Nephron progenitor cell (in vitro differentiated cells): ENCODE data around the gene PLEKHG2.
A peak's percentile ranks its signal among the peaks of the same experiment; 100 is the strongest.

ENCODE experiments used
- DNase-seq: peaks from one replicate; pipeline ENCODE4 v3.0.0; 2021
- H3K27ac Mint-ChIP-seq: 2 replicates; pipeline ENCODE4 v1.8.0; 2021; ENCODE audit warnings: mild to moderate bottlenecking, moderate library complexity, mixed read lengths
- H3K27me3 Mint-ChIP-seq: 2 replicates; pipeline ENCODE4 v1.8.0; 2021; ENCODE audit warnings: mild to moderate bottlenecking, low read depth, mixed read lengths; ENCODE audit not compliant: poor library complexity
- H3K36me3 Mint-ChIP-seq: 2 replicates; pipeline ENCODE4 v1.8.0; 2021; ENCODE audit warnings: low read depth, mixed read lengths
- H3K4me1 Mint-ChIP-seq: 2 replicates; pipeline ENCODE4 v1.8.0; 2021; ENCODE audit warnings: mixed read lengths
- H3K4me3 Mint-ChIP-seq: 2 replicates; pipeline ENCODE4 v1.8.0; 2021; ENCODE audit warnings: mild to moderate bottlenecking, moderate library complexity, mixed read lengths
- H3K9me3 Mint-ChIP-seq: 2 replicates; pipeline ENCODE4 v1.8.0; 2021; ENCODE audit warnings: mild to moderate bottlenecking, moderate library complexity, mixed read lengths
- TF ChIP-seq, protein P1 (sequence below): fragments of 200-600 bp; sonication (generic); IDR thresholded peaks from 2 replicates; pipeline ENCODE4 v1.5.0; 2021; ENCODE audit warnings: antibody characterized with exemption

Gene PLEKHG2

GRCh38 chr19:39473443-39473960 lies 61.0 kb downstream of the PLEKHG2 start:
- peaks cover 65% of the 10 kb centered on the region for H3K36me3 Mint-ChIP-seq
- H3K27me3 Mint-ChIP-seq: peaks cover 4% of the 10 kb centered on the region
- DNase-seq: no peak
- H3K9me3 Mint-ChIP-seq: no peaks in the 10 kb centered on the region
- no peaks in the 10 kb centered on the region for H3K4me1 Mint-ChIP-seq
- TF ChIP-seq, protein P1, sequence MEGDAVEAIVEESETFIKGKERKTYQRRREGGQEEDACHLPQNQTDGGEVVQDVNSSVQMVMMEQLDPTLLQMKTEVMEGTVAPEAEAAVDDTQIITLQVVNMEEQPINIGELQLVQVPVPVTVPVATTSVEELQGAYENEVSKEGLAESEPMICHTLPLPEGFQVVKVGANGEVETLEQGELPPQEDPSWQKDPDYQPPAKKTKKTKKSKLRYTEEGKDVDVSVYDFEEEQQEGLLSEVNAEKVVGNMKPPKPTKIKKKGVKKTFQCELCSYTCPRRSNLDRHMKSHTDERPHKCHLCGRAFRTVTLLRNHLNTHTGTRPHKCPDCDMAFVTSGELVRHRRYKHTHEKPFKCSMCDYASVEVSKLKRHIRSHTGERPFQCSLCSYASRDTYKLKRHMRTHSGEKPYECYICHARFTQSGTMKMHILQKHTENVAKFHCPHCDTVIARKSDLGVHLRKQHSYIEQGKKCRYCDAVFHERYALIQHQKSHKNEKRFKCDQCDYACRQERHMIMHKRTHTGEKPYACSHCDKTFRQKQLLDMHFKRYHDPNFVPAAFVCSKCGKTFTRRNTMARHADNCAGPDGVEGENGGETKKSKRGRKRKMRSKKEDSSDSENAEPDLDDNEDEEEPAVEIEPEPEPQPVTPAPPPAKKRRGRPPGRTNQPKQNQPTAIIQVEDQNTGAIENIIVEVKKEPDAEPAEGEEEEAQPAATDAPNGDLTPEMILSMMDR: no peak
- no peak overlapping the region for H3K4me3 Mint-ChIP-seq
- no peak overlapping the region for H3K27ac Mint-ChIP-seq

DNA sequence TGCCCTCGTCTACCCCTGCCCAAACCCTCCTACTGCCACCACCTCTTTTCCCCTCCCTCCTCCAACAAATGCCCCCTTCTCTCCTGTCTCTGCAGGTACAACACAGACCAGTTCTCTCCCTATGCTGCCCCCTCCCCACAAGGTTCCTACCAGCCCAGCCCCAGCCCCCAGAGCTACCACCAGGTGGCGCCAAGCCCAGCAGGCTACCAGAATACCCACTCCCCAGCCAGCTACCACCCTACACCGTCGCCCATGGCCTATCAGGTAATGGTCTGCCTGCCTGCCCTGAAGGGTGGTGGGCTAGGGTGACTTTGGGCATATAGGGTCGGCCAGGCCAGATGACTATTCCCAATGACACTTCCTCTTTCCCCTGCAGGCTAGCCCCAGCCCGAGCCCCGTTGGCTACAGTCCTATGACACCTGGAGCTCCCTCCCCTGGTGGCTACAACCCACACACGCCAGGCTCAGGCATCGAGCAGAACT lies 61.7 kb downstream of the PLEKHG2 start:
- Mint-ChIP-seq H3K4me1 (no peaks in the 10 kb centered on the region), H3K36me3 (peaks cover 58% of the 10 kb centered on the region), H3K4me3 (no peak overlapping the region), H3K27ac (no peak overlapping the region), H3K9me3 (no peaks in the 10 kb centered on the region), H3K27me3 (peaks cover 4% of the 10 kb centered on the region)
- TF ChIP-seq, protein P1: peak; percentile 73
- peak; percentile 91 for DNase-seq

- peaks cover 13% of the 10 kb centered on the region for H3K4me1 Mint-ChIP-seq
- no peak overlapping the region for H3K27ac Mint-ChIP-seq
- peaks cover 4% of the 10 kb centered on the region for H3K27me3 Mint-ChIP-seq
- H3K4me3 Mint-ChIP-seq: no peak overlapping the region
- DNase-seq: no peak
- TF ChIP-seq, protein P1: no peak
- H3K9me3 Mint-ChIP-seq: no peaks in the 10 kb centered on the region
- peaks cover 43% of the 10 kb centered on the region for H3K36me3 Mint-ChIP-seq
Measured at GRCh38 chr19:39475748-39476147, 63.3 kb downstream of the PLEKHG2 start.
